ENCODE measurements around the gene TCAIM. TPM values are rescaled to one million over a fixed set of nuclear protein-coding genes. Genes with fewer than 3 reads are reported as not detected.

The TCAIM gene
- total RNA-seq, 1 donor from 2014 or later = 22.8 TPM

- no peaks in the 10 kb centered on the region for H3K27me3 Mint-ChIP-seq (ENCODE audit: low read depth)
- H3K4me3 Mint-ChIP-seq = no peak overlapping the region
- no peaks in the 10 kb centered on the region for H3K36me3 Mint-ChIP-seq
- H3K9me3 Mint-ChIP-seq = no peaks in the 10 kb centered on the region
- no peak for TF ChIP-seq CTCF (IDR thresholded peaks at IDR 0.05; ENCODE audit: unreplicated experiment)
- no peak for DNase-seq (ENCODE audit: low spot score in 2 of 2, unreplicated experiment in 2 of 2)
- peaks cover 4% of the 10 kb centered on the region for H3K4me1 Mint-ChIP-seq
- no peak overlapping the region for H3K27ac Mint-ChIP-seq
Measured at GRCh38 chr3:44430466-44430865, 91.9 kb downstream of the TCAIM start.

DNA sequence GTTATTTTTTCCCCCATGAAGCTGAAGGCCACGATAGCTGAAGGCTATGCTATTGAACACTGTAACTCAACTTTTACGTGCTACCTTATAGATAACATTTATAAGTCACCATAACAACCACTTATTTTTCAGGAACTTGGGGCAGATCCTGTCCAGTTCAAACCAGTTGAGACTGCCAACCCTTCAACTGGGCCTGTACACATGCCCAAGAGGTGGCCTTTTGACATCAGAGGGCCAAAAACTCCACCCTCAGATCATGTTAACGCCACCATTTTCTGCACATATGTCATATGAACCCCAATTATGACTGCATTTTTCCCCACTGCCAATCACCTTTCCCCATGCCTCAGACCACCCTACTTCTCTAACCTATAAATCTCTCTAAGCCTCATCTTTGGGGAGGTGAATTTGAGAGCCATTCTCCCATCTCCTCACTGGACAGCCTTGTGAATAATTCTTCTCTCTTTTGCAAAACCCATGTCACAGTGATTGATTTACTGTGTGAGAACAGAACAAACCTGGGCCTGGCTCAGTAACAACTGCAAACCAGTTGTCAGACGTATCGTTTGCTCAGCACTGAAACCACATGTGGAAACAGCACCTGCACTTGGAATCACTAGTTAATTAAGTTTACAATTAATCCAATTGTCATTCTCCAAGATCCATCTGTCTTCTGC, 96.4 kb downstream of the TCAIM start:
- H3K36me3 Mint-ChIP-seq = peaks cover 6% of the 10 kb centered on the region
- DNase-seq (ENCODE audit: low spot score in 2 of 2, unreplicated experiment in 2 of 2) = no peak
- peaks cover 23% of the 10 kb centered on the region for H3K4me1 Mint-ChIP-seq
- no peak overlapping the region for H3K27ac Mint-ChIP-seq
- no peaks in the 10 kb centered on the region for H3K27me3 Mint-ChIP-seq (ENCODE audit: low read depth)
- H3K9me3 Mint-ChIP-seq = no peaks in the 10 kb centered on the region
- H3K4me3 Mint-ChIP-seq = no peak overlapping the region
- TF ChIP-seq CTCF (IDR thresholded peaks at IDR 0.05; ENCODE audit: unreplicated experiment) = no peak

DNA sequence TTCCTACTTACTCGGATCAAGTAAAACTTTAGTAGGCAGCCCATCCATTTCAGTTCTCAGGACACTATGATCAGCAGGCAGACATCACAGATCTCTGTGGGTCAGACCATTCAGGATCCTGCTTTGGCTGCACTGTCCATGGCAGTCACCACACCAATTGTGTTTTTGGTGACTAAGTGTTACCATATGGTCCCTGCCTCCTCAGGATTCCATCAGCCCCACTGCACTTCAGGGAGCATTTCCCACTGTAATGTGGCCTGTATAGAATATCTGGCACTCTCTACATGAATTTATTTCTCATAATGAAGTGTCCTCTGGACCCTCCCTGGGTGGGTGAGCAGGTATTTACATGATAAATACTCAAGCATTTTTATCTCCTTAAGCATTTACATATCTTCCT, 97.6 kb downstream of the TCAIM start:
- no peak overlapping the region for H3K27ac Mint-ChIP-seq
- no peaks in the 10 kb centered on the region for H3K9me3 Mint-ChIP-seq
- peaks cover 6% of the 10 kb centered on the region for H3K36me3 Mint-ChIP-seq
- H3K27me3 Mint-ChIP-seq (ENCODE audit: low read depth) = no peaks in the 10 kb centered on the region
- no peak overlapping the region for H3K4me3 Mint-ChIP-seq
- TF ChIP-seq CTCF (IDR thresholded peaks at IDR 0.05; ENCODE audit: unreplicated experiment) = no peak
- no peak for DNase-seq (ENCODE audit: low spot score in 2 of 2, unreplicated experiment in 2 of 2)
- H3K4me1 Mint-ChIP-seq = peaks cover 30% of the 10 kb centered on the region

DNA sequence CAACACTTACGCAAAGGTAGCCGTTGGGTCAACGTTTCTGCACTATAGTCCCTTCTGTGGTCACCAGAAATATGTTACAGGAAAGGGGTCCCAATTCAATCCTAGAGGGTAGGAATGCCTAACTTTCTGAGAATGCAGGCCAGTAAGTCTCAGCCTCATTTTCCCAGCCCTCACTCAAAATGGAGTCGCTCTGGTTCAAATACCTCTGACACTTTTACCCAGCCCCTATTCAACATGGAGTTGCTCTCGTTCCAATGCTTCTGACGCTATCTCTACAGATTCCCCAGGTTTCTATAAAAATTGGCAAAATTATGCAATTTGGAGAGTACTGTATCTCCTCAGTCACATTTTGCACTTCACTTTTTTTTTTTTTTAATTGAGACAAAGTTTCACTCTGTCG, 99.2 kb downstream of the TCAIM start:
- Mint-ChIP-seq H3K27me3 (ENCODE audit: low read depth) (no peaks in the 10 kb centered on the region), H3K27ac (no peak overlapping the region), H3K4me3 (no peak overlapping the region), H3K9me3 (no peaks in the 10 kb centered on the region), H3K36me3 (peaks cover 15% of the 10 kb centered on the region), H3K4me1 (peaks cover 30% of the 10 kb centered on the region)
- no peak for TF ChIP-seq CTCF (IDR thresholded peaks at IDR 0.05; ENCODE audit: unreplicated experiment)
- no peak for DNase-seq (ENCODE audit: low spot score in 2 of 2, unreplicated experiment in 2 of 2)

DNA sequence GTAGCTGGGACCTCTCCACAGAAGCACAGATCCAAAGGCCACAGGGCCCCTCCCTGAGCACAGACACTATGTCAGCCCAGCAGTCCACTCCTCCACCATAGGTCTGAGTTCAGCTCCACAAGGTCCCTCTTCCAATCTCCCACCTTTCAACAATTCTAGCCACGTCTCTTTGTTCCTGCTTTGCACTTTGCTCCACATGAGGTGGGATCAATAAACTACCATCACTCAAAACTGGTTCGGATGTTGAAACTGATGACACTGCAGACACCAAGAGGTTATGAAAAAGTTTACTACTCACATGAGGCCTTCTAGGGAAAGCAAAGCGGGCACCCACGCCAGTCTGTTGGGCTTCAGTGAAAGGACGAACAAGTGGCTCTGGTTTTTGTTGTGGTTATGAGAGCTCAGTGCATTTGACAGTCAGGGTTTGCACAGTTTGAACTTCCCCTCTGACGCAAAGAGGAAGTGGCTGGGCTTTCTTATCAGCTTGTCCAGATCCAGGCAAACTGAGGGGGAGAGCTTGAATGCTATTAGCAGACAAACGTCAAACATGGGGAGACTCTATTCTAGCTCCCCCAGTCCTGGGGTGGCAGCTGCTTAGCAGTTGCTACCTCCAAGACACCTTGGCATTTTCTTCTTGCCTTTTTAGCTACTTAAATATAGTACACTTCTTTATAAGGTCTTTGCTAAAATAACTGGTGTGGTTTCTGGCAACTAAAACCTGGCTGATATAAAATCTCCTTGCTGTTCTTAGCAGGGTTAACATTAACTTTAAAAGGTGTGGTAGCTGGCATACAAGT, 101.1 kb downstream of the TCAIM start:
- Mint-ChIP-seq H3K4me3 (no peak overlapping the region), H3K36me3 (peaks cover 23% of the 10 kb centered on the region), H3K27me3 (ENCODE audit: low read depth) (no peaks in the 10 kb centered on the region), H3K27ac (peak overlapping the region; percentile 91), H3K4me1 (peaks cover 30% of the 10 kb centered on the region), H3K9me3 (no peaks in the 10 kb centered on the region)
- DNase-seq (ENCODE audit: low spot score in 2 of 2, unreplicated experiment in 2 of 2) = no peak
- no peak for TF ChIP-seq CTCF (IDR thresholded peaks at IDR 0.05; ENCODE audit: unreplicated experiment)

All from mesothelial cell of epicardium (in vitro differentiated cells).